GM18909 (cell line): ENCODE measurements around the gene CEP104.

Source experiments
- ATAC-seq: cut with Tn5 transposase; IDR thresholded peaks from one replicate; pipeline ENCODE4 v1.9.1; 2021; ENCODE audit warnings: mild to moderate bottlenecking; ENCODE audit not compliant: unreplicated experiment, poor library complexity

CEP104 gene

DNA sequence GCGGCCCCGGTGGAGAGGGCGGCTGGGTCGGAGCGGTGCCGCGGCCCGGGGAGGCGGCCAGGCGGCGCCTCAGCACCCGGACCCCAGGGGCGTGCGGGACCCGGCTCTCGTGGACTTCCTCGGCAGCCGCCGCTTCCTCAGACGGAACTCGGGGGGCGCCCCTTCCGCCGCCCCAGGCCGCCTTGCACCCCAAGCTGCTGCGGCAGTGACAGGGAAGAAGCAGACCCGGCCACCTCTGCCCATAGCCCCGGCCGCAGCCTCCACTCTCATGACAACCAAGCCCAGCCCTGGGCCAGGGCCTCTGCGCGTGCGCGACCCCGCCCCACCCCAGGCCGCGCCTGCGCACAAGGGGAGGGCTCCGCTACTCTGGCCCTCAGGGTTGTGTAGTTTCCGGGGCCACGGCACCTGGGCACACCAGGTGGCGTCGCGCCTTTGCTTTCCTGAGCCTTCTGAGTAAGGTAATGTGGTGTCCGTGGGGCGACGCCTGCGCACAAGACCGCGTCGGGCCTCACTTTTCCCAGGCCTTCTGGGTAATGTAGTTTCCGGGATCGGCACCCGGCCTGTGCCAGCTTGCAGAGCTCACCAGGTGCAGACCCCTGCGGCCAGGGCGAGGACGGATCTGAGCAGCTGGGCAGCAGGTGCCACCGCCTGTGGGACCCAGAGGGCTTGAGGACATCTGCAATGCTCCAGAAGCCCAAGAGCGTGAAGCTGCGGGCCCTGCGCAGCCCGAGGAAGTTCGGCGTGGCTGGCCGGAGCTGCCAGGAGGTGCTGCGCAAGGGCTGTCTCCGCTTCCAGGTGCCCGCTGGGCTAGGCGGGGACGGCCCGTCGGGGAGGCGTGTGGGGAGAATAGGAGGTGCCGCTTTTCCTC lies at the start of gene CEP104, which contains the start of gene DFFB:
CEP104 (minus strand) TSS at position 289 of the 868 bp plus-strand sequence. CDS start 4,804 bp downstream, outside the sequence.
DFFB (plus strand) TSS at position 554 of the 868 bp plus-strand sequence; CDS start at position 682, 128 bp downstream.
- ATAC-seq, result peak; percentile 97

DNA sequence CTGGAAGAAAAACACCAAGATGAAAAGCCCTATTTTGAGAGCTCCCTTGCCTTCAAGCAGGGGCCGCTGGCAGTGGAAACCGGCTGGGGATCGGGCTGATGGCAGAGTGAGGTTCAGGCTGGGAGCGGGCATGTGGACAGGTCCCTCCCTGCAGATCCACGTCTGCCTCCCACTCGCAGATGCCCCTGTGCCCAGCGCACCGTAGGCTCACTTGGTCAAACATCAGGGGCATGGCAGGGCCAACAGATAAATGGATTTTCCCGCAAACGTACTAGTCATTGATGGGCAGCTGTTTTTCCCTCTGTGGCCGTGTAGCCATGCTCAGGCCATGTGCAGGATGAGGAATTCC lies 49.6 kb upstream of the CEP104 start:
- ATAC-seq, result no peak

DNA sequence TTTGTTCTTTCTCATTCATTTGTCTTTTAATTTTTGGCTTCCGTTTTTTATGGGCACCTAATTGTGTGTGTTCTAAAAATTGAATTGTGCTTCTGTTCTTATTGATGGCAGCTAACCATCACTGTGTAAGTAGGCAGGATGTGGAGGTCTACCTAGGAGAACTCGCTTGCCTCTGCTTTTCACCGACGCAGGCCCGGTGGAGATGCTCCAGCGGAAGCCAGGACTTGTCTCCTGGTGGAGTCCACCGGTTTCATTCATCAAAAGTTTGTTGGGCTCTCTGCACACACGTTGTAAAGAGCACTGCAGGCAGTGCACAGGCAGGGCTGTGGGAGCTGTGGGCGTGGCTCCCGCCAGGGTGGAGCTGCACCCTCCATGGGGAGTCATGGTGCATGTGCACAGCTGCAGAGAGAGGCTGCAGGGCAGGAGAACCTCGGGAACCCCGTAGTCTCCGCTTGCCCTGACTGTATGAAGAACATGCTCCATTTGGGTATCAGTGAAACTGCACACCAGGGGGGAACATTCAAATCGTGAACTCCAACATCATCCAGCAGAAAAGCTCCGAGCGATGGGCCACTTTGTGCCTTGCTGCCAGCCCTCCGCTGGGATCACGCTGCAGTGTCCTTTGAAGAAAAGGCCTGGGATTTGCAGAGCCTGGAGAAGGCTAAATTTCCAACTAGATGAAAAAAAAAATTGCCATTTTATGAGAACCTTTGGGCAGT lies 49.1 kb upstream of the CEP104 start:
- no peak for ATAC-seq

- no peak for ATAC-seq
Measured at GRCh38 chr1:3905266-3905952, 48.4 kb upstream of the CEP104 start.

DNA sequence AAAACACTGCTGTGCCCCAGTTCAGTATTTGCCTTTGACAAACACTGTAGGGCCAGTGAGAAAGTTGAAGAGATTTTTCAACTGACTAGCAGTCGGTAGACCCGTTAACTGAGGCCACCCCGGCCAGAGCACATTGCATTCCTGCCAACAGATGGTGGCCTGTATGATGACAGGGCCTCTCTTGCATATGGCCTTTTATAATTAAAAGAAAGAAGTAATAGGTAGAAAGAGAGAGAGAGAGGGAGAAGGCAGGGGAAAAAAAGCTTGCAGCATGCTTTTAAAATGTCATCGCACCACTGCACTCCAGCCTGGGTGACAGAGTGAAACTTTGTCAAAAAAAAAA lies 47.8 kb upstream of the CEP104 start:
- no peak for ATAC-seq

DNA sequence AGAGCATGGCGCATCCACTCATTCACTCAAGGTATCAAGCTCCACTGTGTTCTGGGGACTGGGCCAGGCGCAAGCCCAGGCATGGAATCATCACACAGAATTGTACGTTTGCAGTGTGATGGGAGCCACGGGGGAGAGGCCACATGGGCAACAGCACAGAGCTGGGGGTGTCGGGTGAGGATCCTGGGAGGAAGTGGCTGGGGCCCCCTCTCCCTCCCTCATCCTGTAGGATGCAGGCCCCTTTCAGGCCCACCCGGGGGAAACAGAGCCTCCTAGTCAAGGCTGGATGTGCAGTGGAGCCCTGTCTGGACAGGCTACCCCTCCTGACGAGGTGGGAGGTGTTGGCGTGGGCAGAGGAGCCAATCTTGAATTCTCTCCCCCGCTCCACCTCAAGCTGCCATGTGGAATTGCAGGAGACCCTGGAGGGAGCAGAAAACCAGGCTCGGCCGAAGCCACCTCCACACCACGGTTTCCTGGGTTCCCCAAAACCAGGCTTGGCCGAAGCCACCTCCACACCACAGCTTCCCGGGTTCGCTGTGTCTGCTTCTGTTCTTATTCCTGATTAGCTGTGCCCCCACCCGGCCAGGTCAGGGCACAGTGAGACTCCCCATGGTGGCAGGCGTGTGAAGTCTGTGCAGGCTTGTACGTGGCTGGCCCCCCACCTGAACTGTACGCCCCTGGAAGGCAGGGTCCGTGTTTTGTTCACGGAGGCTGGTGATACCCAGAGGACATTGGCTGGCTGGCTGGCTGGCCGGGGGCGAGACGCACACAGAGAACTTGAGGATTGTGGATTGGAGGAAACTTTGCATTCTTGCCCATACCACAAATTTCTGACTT lies 47.2 kb upstream of the CEP104 start:
- ATAC-seq, result no peak

DNA sequence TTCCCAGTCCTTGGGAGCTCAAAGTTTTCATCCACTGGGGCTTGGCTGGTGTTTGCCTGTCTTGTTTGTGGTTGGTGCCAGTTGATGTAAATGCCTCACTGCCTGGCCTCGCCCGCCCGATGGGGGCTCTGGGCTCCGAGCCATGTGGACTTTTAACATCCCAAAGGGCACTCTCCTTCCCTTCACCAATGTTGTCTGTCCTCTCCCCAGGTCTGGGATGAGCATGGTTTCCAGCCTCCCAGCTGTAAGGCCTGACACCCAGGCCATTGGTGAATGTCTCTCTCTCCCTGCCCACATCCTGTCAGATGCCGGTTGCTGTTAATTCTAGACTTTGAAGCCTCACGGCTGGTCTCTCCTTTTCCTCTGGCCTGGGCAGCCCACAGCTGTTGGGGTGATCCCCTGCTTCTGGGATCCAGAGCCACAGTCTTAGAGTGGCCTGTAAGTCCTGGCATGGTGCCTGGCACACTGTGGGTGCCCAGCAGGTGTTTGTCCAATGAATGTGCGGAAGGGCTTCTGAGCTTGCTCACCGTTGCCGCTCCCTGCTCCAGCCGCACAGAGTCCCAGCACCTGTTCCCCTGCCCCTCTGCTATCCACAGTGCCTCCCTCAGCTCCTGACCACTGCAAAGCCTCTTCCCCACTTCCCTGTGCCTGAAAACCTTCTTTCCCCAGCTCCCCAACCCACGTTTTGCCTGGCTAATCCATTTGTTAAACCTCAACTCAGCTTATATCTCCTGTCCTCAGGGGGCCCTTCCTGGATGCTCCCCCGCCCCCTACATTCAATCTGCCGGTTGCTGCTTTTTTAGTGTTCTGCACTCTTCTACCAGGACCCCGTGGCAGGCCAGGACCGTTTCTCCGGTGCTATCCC lies 46.4 kb upstream of the CEP104 start:
- no peak for ATAC-seq

GRCh38 chr1:3902571-3903091 lies 45.6 kb upstream of the CEP104 start:
- no peak for ATAC-seq

GRCh38 chr1:3902111-3902511 lies 45.1 kb upstream of the CEP104 start:
- no peak for ATAC-seq

DNA sequence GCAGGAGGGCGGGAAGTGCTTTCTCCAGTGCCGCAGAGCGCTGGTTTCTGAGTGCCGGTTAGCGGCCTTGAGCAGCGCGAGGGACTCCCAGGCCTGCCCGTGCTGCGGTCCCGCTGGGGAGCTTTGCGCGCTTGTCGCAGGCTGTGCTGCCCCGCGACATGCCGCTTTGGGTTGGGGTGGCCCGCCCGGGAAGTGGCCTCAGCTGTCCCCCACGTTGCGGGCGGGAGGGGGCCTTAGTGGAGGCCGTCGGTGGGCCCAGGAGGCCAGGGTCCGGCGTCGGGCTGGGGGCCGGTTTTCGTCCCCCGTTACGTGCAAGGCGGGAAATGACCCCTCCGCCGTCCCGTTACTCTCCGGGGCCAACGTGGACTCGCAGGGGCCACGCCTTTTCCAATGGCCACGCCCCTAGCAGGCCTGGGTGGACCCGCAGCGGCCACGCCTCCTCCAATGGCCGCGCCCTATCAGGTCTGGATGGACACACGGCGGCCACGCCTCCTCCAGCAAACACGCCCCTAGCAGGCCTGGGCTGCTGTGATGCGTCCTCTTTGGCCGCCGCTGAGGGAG lies 44.0 kb upstream of the CEP104 start:
- ATAC-seq, result peak; percentile 57

DNA sequence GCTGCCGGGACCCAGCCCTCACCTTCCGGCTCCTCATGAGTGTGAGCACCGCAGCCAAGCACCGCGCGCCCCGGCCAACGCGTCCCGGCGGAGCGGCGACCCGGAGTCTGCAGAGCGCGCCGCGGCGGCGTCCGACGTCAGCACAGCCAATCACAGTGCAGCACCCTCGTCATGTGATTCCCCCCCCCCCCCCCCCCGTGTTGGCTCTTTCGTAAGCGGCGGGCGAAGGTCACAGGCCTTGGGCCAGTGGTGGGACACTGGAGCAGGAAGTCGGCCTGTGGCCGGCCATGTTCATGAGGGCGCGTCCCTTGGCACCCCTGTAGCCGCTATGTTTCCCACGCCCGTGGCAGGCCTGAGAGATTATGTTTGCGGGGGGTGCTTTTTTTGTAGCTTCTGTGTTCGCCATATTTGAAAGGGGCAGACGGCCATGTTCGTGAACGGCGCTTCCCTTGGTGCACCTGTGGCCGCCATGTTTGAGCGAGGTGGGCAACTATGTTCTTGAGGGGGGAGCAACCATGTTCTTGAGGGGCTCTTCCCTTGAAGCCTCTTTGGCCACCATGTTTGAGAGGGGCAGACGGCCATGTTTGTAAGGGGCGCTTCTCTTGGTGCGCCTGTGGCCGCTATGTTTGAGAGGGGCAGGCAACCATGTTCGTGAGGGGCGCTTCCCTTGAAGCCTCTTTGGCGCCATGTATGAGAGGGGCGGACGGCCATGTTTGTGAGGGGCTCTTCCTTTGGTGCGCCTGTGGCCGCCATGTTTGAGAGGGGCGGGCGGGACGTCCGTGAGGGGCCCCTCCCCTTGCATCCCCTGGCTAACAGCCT lies 43.3 kb upstream of the CEP104 start, which contains the start of gene C1orf174:
C1orf174 (minus strand) TSS at position 123 of the 819 bp plus-strand sequence; CDS start at position 37, 86 bp downstream.
- ATAC-seq, result peak; percentile 74

DNA sequence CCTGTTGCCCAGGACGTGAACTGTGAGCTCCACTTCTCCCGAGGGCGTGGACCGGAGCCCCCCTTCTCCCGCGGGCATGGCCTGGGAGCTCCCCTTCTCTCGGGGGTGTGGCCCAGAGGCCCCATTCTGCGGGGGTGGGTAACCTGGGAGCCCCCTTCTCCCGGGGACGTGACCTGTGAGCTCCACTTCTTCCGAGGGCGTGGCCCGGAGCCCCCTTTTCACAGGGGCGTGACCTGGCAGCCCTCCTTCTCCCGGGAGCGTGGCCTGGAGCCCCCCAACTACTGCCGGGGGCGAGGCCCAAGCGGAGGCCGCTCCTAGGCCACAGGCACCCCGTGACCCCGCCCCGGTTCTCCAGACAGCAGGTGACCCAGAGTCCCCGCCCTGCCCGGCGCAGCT lies 42.7 kb upstream of the CEP104 start:
- peak; percentile 4 for ATAC-seq

DNA sequence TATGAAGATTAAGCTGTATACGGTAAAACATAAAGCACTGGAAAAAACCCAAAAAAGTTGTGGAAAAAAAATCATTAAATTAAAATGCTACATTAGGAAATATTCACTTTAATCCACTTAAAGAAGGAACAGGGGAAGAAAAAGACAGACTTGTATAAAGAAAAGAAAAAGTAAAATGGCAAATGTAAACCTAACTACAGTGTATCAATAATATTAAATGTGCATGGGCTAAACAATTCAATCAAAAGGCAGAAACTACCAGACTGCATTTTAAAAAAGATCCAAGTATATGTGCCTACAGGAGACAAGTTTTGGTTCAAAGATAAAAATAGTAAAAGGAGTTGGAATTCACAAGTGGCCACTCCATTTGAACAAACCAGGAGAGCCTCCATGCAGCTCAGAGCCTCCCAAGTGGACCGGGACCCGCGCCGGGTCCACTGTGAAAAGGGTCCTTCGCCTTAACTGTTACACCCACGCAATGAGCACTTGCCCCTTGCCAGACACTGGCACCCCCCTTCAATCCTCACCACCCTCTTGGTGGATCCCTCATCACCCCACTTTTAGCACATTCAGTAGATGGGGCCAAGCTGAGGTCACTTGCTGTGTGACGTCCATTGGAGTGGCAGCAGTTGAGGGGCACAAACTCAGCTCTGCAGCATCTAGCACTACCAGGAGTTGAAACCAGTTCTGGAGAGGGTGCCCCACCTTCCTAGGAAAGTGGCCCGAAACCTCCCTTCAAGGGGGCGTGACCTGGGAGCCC lies 42.2 kb upstream of the CEP104 start:
- no peak for ATAC-seq

- no peak for ATAC-seq
Measured at GRCh38 chr1:3898475-3898735, 41.4 kb upstream of the CEP104 start.

GRCh38 chr1:3896396-3897000 lies 39.5 kb upstream of the CEP104 start:
- no peak for ATAC-seq

DNA sequence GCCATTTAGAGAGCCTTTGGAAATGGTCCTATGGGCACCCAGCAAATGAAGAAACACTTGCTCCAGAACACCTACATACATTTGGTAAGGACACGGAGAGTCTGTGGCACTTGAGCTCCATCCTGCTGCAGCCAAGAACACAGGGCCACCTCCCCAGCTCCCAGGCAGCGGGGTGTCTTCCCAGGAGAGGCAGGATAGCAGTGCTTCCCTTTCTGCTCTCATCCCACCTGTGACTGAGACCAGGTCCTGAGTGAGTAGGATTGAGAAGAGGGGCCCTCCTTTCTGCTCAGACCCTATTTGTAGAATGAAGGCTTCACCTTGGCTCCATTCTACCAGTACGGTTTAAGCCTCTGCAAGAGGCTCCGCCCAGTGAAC lies 38.9 kb upstream of the CEP104 start:
- no peak for ATAC-seq
